Anterior cingulate cortex (tissue), 58 donors: ENCODE measurements around the gene RAD54L.
"Not testable (repeated sequence)": the region's sequence is repeated elsewhere in the genome, so short reads cannot be mapped to it uniquely, and the experiment has no call there.

Experiments
- DNase-seq, 58 donors: peaks; one replicate each; lab custom pipeline; 2025; lab: John Stamatoyannopoulos, UW

The RAD54L gene

DNA sequence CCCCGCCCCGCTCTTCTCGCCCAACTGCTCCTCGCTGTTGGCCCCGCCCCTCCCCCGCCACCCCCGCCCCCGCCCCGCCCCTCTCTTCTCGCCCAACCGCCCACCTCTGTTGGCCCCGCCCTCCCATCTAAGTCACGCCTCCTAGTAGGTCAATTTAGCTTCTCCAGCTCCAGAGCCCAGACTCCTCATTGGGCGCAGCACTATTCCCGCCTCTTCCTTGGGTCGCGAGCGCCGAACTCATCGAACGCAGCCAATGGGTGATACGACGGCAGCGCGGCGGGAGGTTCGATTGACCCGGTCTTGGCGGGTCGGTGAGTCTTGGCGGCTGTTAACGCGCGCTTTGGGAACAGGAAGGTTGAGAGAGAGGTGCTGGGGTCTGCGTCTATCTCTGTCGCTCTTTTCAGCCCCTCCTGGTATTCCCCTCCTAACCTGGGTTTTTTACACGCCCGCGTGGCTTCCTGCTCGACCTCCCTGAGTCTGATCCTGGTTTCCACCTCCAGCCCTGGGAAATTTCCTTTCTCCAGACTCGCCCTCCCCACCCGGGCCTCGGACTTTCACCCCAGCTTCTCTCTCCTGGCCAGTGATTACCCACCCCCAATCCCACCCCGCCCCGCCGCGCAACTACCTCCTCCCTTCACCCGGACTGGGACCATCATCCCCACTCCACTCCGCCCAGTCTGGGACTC is at the start of gene RAD54L:
Gene RAD54L, plus strand, starts transcription at position 328 of the 686 bp plus-strand sequence. CDS start 643 bp downstream, outside the sequence.
- DNase-seq = peak; percentile 61 to 98 (median 95)

GRCh38 chr1:46197964-46198811 is 49.4 kb upstream of the RAD54L start, which contains the start of gene POMGNT1:
POMGNT1 (minus strand) TSS chr1:46198434; CDS start chr1:46197821, 613 bp downstream.
- peak in 43 of 58 donors; percentile 19 to 72 (median 52) for DNase-seq

- DNase-seq = no peak
Observed at GRCh38 chr1:46199233-46199749, 48.3 kb upstream of the RAD54L start.

- DNase-seq = peak in 7 of 58 donors; percentile 19 to 64 (median 45)
Observed at GRCh38 chr1:46203738-46204405, 43.7 kb upstream of the RAD54L start.

- peak in 18 of 58 donors; percentile 20 to 55 (median 32) for DNase-seq
Observed at GRCh38 chr1:46204406-46204742, 43.2 kb upstream of the RAD54L start.

DNA sequence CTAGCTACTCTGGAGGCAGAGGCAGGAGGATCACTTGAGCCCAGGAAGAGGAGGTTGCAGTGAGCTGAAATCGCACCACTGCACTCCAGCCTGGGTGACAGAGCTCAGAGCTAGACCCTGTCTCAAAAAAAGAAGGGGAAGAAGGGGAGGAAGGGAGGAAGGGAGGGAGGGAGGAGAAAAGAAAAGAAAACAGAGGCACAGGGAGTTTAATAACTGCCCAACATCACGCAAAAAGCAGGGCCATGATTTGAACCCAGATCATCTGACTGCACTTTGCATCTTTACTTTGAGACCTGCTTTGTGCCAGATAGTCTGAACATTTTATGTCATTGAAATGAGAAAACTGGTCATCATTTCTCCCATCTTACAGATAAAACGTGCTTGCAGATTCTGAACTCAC is 42.4 kb upstream of the RAD54L start:
- DNase-seq = no peak

DNA sequence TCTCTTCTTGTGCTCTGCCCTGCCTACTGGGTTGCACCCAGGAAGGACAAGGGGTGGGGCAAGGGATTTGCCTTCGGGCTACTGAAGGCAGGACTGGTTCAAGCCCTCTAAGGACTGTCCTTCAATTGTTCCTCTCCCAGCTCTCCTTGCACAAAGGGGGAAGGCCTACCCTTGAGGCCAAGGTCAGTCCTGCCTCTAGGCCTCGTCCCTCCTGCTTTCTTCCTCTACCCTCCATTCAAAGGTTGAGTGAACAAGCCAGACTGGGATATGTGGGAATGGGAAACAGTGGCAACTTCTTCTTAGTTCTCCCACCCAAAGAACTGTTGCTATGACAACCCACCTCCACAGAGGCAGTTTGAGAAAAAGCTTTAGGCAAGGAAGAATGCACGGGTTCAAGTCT is 41.8 kb upstream of the RAD54L start:
- DNase-seq = no peak

GRCh38 chr1:46206399-46206798 is 41.2 kb upstream of the RAD54L start:
- DNase-seq = no peak

- DNase-seq = no peak
Observed at GRCh38 chr1:46210561-46210960, 37.0 kb upstream of the RAD54L start.

GRCh38 chr1:46211051-46211450 is 36.5 kb upstream of the RAD54L start:
- no peak for DNase-seq

DNA sequence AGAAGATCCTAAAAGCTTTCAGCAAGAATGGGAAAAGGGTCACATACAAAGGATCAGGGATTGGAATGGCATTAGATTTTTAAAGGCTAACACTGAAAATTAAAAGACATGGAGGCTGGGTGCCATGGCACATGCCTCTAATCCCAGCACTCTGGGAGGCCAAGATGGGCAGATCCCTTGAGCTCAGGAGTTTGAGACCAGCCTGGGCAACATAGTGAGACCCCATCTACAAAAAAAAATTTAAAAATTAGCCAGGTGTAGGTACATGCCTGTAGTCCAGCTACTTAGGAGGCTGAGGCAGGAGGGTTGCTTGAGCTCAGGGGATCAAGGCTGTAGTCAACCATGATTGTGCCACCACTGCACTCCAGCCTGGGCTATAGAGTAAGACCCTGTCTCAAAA is 32.1 kb upstream of the RAD54L start:
- no peak for DNase-seq

- no peak for DNase-seq
Observed at GRCh38 chr1:46218443-46218842, 29.1 kb upstream of the RAD54L start.

- DNase-seq = peak in 8 of 58 donors; percentile 10 to 39 (median 17)
Observed at GRCh38 chr1:46219551-46220520, 27.7 kb upstream of the RAD54L start.

DNA sequence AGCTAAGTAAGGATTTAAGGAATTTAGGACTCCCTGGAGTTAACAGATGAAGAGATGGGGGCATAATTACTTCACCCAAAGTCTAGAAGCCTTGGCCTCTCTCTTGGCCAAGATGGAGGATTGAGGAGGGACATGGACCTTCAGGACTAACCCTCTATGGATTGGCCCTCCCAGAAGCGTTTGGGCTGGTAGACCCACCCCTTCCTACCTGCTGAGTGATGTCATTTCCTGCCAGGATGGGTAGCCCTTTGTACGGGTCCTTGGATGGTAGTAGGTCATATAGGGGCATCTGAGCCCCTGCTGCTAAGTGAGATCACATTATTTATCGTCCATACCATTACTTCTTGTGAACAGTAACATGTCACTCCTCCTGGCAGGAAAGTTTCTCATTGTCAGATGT is 26.8 kb upstream of the RAD54L start:
- DNase-seq = no peak

GRCh38 chr1:46221749-46222148 is 25.8 kb upstream of the RAD54L start:
- DNase-seq = peak in 52 of 58 donors; percentile 16 to 89 (median 68)

DNA sequence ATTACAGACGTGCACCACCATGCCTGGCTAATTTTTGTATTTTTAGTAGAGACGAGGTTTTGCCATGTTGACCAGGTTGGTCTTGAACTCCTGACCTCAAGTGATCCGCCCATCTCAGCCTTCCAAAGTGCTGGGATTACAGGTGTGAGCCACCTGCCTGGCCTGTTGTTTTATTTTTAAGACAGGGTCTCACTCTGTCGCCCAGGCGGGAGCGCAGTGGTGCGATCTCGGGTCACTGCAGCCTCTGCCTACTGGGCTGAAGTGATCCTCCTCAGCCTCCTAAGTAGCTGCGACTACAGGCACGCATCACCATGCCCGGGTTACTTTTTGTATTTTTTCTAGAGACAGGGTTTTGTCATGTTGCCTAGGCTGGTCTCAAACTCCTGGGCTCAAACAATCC is 24.5 kb upstream of the RAD54L start:
- not testable (repeated sequence) for DNase-seq

GRCh38 chr1:46223472-46223943 is 24.1 kb upstream of the RAD54L start:
- DNase-seq = peak in 51 of 58 donors; percentile 2 to 85 (median 56)

GRCh38 chr1:46224966-46225365 is 22.6 kb upstream of the RAD54L start:
- DNase-seq = peak in 9 of 58 donors; percentile 7 to 56 (median 22)

DNA sequence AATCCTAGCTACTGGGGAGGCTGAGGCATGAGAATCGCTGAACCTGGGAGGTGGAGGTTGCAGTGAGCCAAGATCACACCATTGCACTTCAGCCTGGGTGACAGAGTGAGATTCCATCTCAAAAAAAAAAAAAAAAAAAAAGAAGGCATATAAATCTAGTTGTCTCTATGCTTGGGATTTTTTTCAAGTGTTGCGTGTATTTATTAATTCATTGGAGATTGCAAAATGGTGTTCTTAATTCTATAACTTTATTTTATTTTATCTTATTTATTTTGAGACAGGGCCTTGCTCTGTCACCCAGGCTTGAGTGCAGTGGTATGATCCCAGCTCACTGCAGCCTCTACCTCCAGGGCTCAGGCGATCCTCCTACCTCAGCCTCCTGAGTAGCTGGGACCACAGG is 16.3 kb upstream of the RAD54L start:
- not testable (repeated sequence) for DNase-seq
